Measurements from ENCODE around the gene JARID2.

GRCh38 chr6:15279047-15279661, 33.3 kb downstream of the JARID2 start:
- TF ChIP-seq CTCF (IDR thresholded peaks at IDR 0.05) (no peak), POLR2A (IDR thresholded peaks at IDR 0.05) (no peak)
